OCI-LY7 (cell line): ENCODE results near the gene RGS7BP. TPM values are rescaled to one million over a fixed set of nuclear protein-coding genes. Genes with fewer than 3 reads are reported as not detected.

Experiments
- BruUV-seq: library from RNA; stranded (reverse); fragments of 400-500 nt; replicated peaks from 2 replicates; lab custom pipeline; 2021; lab: Mats Ljungman, UMichigan
- CTCF ChIA-PET: fragments of 300-600 bp; sonication (Branson Sonifier 250); formaldehyde crosslinking; loops from one replicate; lab custom pipeline; 2022; ENCODE audit warnings: antibody characterized with exemption; ENCODE audit not compliant: unreplicated experiment; lab: Charles Lee
- POLR2A ChIA-PET: fragments of 300-600 bp; sonication (Branson Sonifier 250); formaldehyde crosslinking; loops from one replicate; lab custom pipeline; 2022; ENCODE audit warnings: antibody characterized with exemption; lab: Charles Lee
- DNase-seq: peaks from one replicate; pipeline ENCODE4 v3.0.0-alpha.2; 2015; ENCODE audit warnings: low spot score
- H2AFZ ChIP-seq: fragments of 200-600 bp; sonication (generic), shearing (Covaris generic); 2 replicates; pipeline ENCODE4 v1.6.1; 2014; ENCODE audit warnings: mild to moderate bottlenecking, antibody characterized with exemption, low read length, moderate library complexity
- H3K27ac ChIP-seq: fragments of 200-600 bp; sonication (generic); 2 replicates; pipeline ENCODE4 v1.5.1; 2014; ENCODE audit warnings: mixed run types, low read depth, mild to moderate bottlenecking, moderate library complexity, low read length, inconsistent platforms; ENCODE audit not compliant: poor library complexity, severe bottlenecking
- H3K36me3 ChIP-seq: fragments of 200-600 bp; sonication (generic); 2 replicates; pipeline ENCODE4 v1.6.1; 2014; ENCODE audit warnings: mild to moderate bottlenecking, antibody characterized with exemption, low read length, moderate library complexity, mixed read lengths; ENCODE audit not compliant: insufficient read depth
- H3K4me1 ChIP-seq: fragments of 200-600 bp; sonication (generic); 2 replicates; pipeline ENCODE4 v1.5.1; 2014; ENCODE audit warnings: mild to moderate bottlenecking, low read length; ENCODE audit not compliant: insufficient read depth, poor library complexity, severe bottlenecking
- H3K4me2 ChIP-seq: fragments of 200-600 bp; sonication (generic); 2 replicates; pipeline ENCODE4 v1.6.1; 2014; ENCODE audit warnings: mild to moderate bottlenecking, low read length
- H3K4me3 ChIP-seq: fragments of 200-600 bp; sonication (generic); 2 replicates; pipeline ENCODE4 v1.5.1; 2014; ENCODE audit warnings: mild to moderate bottlenecking, low read depth, low read length; ENCODE audit not compliant: poor library complexity, severe bottlenecking
- H3K79me2 ChIP-seq: fragments of 200-600 bp; sonication (generic); 2 replicates; pipeline ENCODE4 v1.6.1; 2016; ENCODE audit warnings: low read depth, mild to moderate bottlenecking, low read length, moderate library complexity, mixed read lengths; ENCODE audit not compliant: insufficient read depth
- H3K9me2 ChIP-seq: fragments of 200-600 bp; sonication (generic); 2 replicates; pipeline ENCODE4 v1.6.1; 2016; ENCODE audit warnings: mild to moderate bottlenecking, low read length, mixed read lengths; ENCODE audit not compliant: insufficient read depth
- H3K9me3 ChIP-seq: fragments of 200-600 bp; sonication (generic); 2 replicates; pipeline ENCODE4 v1.6.1; 2014; ENCODE audit warnings: mild to moderate bottlenecking, mixed run types, low read length, mixed read lengths
- H4K20me1 ChIP-seq: fragments of 200-600 bp; sonication (generic); 2 replicates; pipeline ENCODE4 v1.6.1; 2014; ENCODE audit warnings: mild to moderate bottlenecking, antibody characterized with exemption, low read length, moderate library complexity, mixed read lengths; ENCODE audit not compliant: insufficient read depth
- EZH2phosphoT487 ChIP-seq: fragments of 200-600 bp; sonication (generic); IDR thresholded peaks from 2 replicates; pipeline ENCODE4 v1.6.1; 2018; ENCODE audit warnings: low read depth, borderline replicate concordance, mild to moderate bottlenecking, mixed run types, antibody characterized with exemption, low read length, moderate library complexity, mixed read lengths
- intact Hi-C: fragments of 100-400 bp; cut with micrococcal nuclease; formaldehyde crosslinking; loops from one replicate; pipeline ENCODE4 v1.10.0; 2022; ENCODE audit not compliant: unreplicated experiment
- total RNA-seq, 2 experiments: library from RNA; depleted of rRNA in 1 of 2; stranded (reverse); fragments of >200 nt in 1 of 2; shearing (Covaris generic) in 1 of 2; gene quantifications; 2 replicates each; pipeline ENCODE4 v1.2.3, GENCODE V29; 2014 to 2022
- TF ChIP-seq, protein P1 (sequence below): fragments of 200-600 bp; sonication (generic); conservative IDR thresholded peaks from 2 replicates; pipeline ENCODE4 v1.5.1; 2014; ENCODE audit warnings: mild to moderate bottlenecking, antibody characterized with exemption, low read length, moderate library complexity, mixed read lengths

RGS7BP gene
- total RNA-seq, 2 experiments from 2014 or later, result not detected

DNA sequence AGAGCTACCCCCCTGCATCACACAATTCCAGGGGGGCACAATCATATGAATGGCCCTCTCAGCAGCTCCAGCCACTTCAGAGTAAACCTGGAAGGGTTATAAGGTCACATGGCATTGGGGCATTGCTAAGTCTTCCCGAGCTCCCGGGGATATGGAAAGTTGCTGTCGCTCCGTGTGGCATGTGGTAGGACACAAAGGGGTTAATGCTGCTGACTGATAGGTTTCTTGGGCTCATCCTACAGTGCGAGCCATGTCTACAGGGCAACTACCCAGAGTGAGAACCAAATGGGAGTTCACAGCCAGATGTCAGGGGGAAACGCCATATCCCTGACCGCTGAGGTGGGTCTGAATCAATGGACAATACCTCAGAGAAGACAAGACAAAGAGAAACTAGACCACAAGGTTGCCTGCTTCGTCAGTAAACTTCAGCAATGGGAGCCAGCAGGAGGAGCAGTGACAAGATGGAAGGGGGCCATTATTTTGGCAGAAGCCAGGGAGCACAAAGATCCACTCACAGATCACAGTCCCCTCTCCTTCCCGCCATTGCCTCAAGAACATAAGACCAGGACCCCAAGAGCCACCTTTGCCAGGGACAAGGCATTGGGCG lies 132.1 kb downstream of the RGS7BP start:
- Histone ChIP-seq H3K9me3 (no peaks in the 10 kb centered on the region), H3K79me2 (no peaks in the 10 kb centered on the region), H4K20me1 (no peaks in the 10 kb centered on the region), H3K4me1 (no peaks in the 10 kb centered on the region), H3K4me2 (no peak overlapping the region), H3K4me3 (no peak overlapping the region), H3K9me2 (no peaks in the 10 kb centered on the region), H3K36me3 (no peaks in the 10 kb centered on the region), H3K27ac (no peak overlapping the region), H2AFZ (no peak overlapping the region)
- intact Hi-C loops, result loop anchor here (10.0 kb wide), 1 partner anchor 317 kb away; no protein-coding TSS in a partner anchor
- no peak for DNase-seq
- no TSS peak for BruUV-seq
- CTCF ChIA-PET, result no interaction called here
- TF ChIP-seq, protein P1, sequence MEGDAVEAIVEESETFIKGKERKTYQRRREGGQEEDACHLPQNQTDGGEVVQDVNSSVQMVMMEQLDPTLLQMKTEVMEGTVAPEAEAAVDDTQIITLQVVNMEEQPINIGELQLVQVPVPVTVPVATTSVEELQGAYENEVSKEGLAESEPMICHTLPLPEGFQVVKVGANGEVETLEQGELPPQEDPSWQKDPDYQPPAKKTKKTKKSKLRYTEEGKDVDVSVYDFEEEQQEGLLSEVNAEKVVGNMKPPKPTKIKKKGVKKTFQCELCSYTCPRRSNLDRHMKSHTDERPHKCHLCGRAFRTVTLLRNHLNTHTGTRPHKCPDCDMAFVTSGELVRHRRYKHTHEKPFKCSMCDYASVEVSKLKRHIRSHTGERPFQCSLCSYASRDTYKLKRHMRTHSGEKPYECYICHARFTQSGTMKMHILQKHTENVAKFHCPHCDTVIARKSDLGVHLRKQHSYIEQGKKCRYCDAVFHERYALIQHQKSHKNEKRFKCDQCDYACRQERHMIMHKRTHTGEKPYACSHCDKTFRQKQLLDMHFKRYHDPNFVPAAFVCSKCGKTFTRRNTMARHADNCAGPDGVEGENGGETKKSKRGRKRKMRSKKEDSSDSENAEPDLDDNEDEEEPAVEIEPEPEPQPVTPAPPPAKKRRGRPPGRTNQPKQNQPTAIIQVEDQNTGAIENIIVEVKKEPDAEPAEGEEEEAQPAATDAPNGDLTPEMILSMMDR, result no peak
- TF ChIP-seq EZH2phosphoT487, result no peak
- POLR2A ChIA-PET, result interaction anchor here (0.5 kb wide), 1 partner anchor 187 kb away, joined by 6 read pairs; no protein-coding TSS in a partner anchor

DNA sequence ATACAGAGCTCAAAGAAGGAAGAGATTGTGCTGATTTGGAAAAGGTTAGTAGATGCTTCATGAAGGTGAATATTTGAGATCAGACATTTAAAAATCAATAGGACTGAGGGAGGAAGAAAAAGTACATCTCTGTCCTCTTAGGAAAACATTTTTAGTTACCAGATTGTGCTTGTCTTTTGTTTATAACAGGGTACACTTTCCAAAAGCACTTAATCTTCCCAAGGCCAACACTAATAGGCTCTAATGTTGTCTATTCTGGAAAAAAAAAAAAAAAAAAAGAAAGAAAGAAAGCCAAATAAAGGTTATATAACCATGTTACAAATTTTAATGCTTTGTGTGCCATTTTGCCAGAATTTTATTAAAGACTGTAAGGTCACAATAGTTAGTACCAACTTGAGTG lies 139.0 kb downstream of the RGS7BP start:
- TF ChIP-seq, protein P1, result no peak
- no peak for TF ChIP-seq EZH2phosphoT487
- H3K4me1 ChIP-seq, result no peaks in the 10 kb centered on the region
- no peaks in the 10 kb centered on the region for H3K9me2 ChIP-seq
- H3K4me2 ChIP-seq, result no peak overlapping the region
- no peaks in the 10 kb centered on the region for H3K79me2 ChIP-seq
- ChIA-PET POLR2A (interaction anchor here (0.7 to 1.0 kb wide), 2 partner anchors 112 to 208 kb away, joined by 5 to 6 read pairs; no protein-coding TSS in a partner anchor), CTCF (no interaction called here)
- no peaks in the 10 kb centered on the region for H3K36me3 ChIP-seq
- H2AFZ ChIP-seq, result no peak overlapping the region
- H4K20me1 ChIP-seq, result no peaks in the 10 kb centered on the region
- no peak overlapping the region for H3K4me3 ChIP-seq
- no peak for DNase-seq
- intact Hi-C loops, result no loop called here
- no TSS peak for BruUV-seq
- no peaks in the 10 kb centered on the region for H3K9me3 ChIP-seq
- no peak overlapping the region for H3K27ac ChIP-seq

DNA sequence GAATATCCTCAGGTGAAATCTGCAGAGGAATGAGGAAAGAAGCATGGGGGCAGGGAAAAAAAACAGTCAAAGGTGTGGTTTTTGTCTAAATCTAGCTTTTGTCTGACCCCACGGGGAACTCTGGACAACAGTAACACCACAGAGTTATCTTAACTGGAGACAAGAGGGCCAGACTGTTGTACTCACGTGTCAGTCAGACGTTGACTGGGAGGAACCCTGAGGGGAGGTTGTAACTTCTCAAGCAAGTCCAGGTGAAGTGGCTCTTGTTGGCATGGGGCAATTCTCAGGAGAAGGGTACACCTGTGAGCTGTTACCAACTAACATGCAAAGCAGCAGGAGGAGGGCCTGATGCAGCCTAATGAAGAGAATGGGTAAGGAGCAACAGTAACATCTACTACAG lies 140.4 kb downstream of the RGS7BP start:
- intact Hi-C loops, result no loop called here
- ChIA-PET POLR2A (interaction anchor here (0.6 kb wide), 1 partner anchor 148 kb away, joined by 3 read pairs; no protein-coding TSS in a partner anchor), CTCF (no interaction called here)
- Histone ChIP-seq H3K9me3 (no peaks in the 10 kb centered on the region), H3K9me2 (no peaks in the 10 kb centered on the region), H3K4me3 (no peak overlapping the region), H3K4me1 (no peaks in the 10 kb centered on the region), H3K27ac (no peak overlapping the region), H3K79me2 (no peaks in the 10 kb centered on the region), H3K36me3 (no peaks in the 10 kb centered on the region), H2AFZ (no peak overlapping the region), H3K4me2 (no peak overlapping the region), H4K20me1 (no peaks in the 10 kb centered on the region)
- DNase-seq, result no peak
- no peak for TF ChIP-seq EZH2phosphoT487
- TF ChIP-seq, protein P1, result no peak
- BruUV-seq, result no TSS peak
